CD8-positive, alpha-beta memory T cell (primary cell): ENCODE measurements around the gene SH2B2. TPM values are rescaled to one million over a fixed set of nuclear protein-coding genes. Genes with fewer than 3 reads are reported as not detected.

Source experiments
- CTCF ChIA-PET: fragments of 350-600 bp; sonication (Branson Sonifier 250); formaldehyde crosslinking; loops from one replicate; lab custom pipeline; 2021; ENCODE audit warnings: antibody characterized with exemption; lab: Charles Lee
- POLR2A ChIA-PET: fragments of 350-600 bp; sonication (Branson Sonifier 250); formaldehyde crosslinking; loops from one replicate; lab custom pipeline; 2021; ENCODE audit warnings: antibody characterized with exemption; lab: Charles Lee
- DNase-seq, 5 donors: peaks; one replicate each; pipeline versions ENCODE4 v3.0.0 to v3.0.0-alpha.2; 2020 to 2022; ENCODE audit warnings: mixed read lengths in 1 of 5
- H3K27ac ChIP-seq: one replicate; pipeline ENCODE4 v1.7.0; 2013; ENCODE audit warnings: low read depth, mild to moderate bottlenecking, low read length, moderate library complexity
- H3K27me3 ChIP-seq: 2 replicates; pipeline ENCODE4 v1.7.0; 2013; ENCODE audit warnings: low read length, mild to moderate bottlenecking; ENCODE audit not compliant: insufficient read depth, poor library complexity, severe bottlenecking
- H3K36me3 ChIP-seq: 2 replicates; pipeline ENCODE4 v1.7.0; 2013; ENCODE audit warnings: mild to moderate bottlenecking, low read length, moderate library complexity; ENCODE audit not compliant: insufficient read depth
- H3K4me1 ChIP-seq: 2 replicates; pipeline ENCODE4 v1.7.0; 2013; ENCODE audit warnings: mild to moderate bottlenecking, low read length, moderate library complexity; ENCODE audit not compliant: insufficient read depth
- H3K4me3 ChIP-seq: 2 replicates; pipeline ENCODE4 v1.7.0; 2013; ENCODE audit warnings: mild to moderate bottlenecking, low read length
- H3K9me3 ChIP-seq: 2 replicates; pipeline ENCODE4 v1.7.0; 2013; ENCODE audit warnings: mild to moderate bottlenecking, low read length
- H3K27ac Mint-ChIP-seq, 8 donors: one replicate each; pipeline ENCODE4 v1.8.0; 2020 to 2021; ENCODE audit warnings: mixed read lengths in 8 of 8, mild to moderate bottlenecking in 6 of 8, inconsistent platforms in 3 of 8, moderate library complexity in 3 of 8
- H3K27me3 Mint-ChIP-seq, 2 donors: one replicate each; pipeline ENCODE4 v1.8.0; 2020 to 2021; ENCODE audit warnings: mixed read lengths in 2 of 2, mild to moderate bottlenecking in 1 of 2, moderate library complexity in 1 of 2
- H3K36me3 Mint-ChIP-seq, 3 donors: one replicate each; pipeline ENCODE4 v1.8.0; 2020 to 2021; ENCODE audit warnings: mixed read lengths in 3 of 3, inconsistent platforms in 1 of 3, mild to moderate bottlenecking in 1 of 3
- H3K4me1 Mint-ChIP-seq, 3 donors: one replicate each; pipeline ENCODE4 v1.8.0; 2020 to 2021; ENCODE audit warnings: mixed read lengths in 3 of 3, inconsistent platforms in 1 of 3, mild to moderate bottlenecking in 1 of 3
- H3K4me3 Mint-ChIP-seq, 7 donors: one replicate each; pipeline ENCODE4 v1.8.0; 2020 to 2021; ENCODE audit warnings: mixed read lengths in 7 of 7, mild to moderate bottlenecking in 6 of 7, moderate library complexity in 4 of 7, inconsistent platforms in 2 of 7
- H3K9me3 Mint-ChIP-seq, 5 donors: one replicate each; pipeline ENCODE4 v1.8.0; 2020 to 2022; ENCODE audit warnings: mixed read lengths in 5 of 5, mild to moderate bottlenecking in 3 of 5, moderate library complexity in 2 of 5, inconsistent platforms in 1 of 5
- polyA plus RNA-seq: library from polyadenylated mRNA; unstranded; fragments of 300-500 nt; fragmentation: Illumina TruSeq; gene quantifications from one replicate; pipeline ENCODE4 v1.2.3, GENCODE V29; 2021
- total RNA-seq, 2 experiments: library from RNA; stranded (reverse); gene quantifications; one replicate each; pipeline ENCODE4 v1.2.3, GENCODE V29; 2021

The SH2B2 gene
- total and polyA plus RNA-seq, 3 experiments from 2014 or later: 1.5 to 1.8 (median 1.8) TPM

GRCh38 chr7:102303669-102304422 is 17.2 kb downstream of the SH2B2 start:
- CTCF ChIA-PET: interaction anchor here (1.4 kb wide), 1 partner anchor 25 kb away, joined by 3 read pairs; no protein-coding TSS in a partner anchor
- POLR2A ChIA-PET: no interaction called here
- DNase-seq: no peak
- peaks cover 15% of the 10 kb centered on the region for H3K4me1 ChIP-seq
- peaks cover 16 to 25% (median 17%) of the 10 kb centered on the region in 3 donors for H3K4me1 Mint-ChIP-seq
- no peak overlapping the region for H3K4me3 ChIP-seq
- no peaks in the 10 kb centered on the region for H3K9me3 Mint-ChIP-seq
- no peaks in the 10 kb centered on the region for H3K27me3 ChIP-seq
- no peak overlapping the region for H3K4me3 Mint-ChIP-seq
- no peak overlapping the region for H3K27ac ChIP-seq
- H3K36me3 ChIP-seq: no peaks in the 10 kb centered on the region
- no peaks in the 10 kb centered on the region for H3K9me3 ChIP-seq
- no peaks in the 10 kb centered on the region for H3K36me3 Mint-ChIP-seq
- H3K27ac Mint-ChIP-seq: peak overlapping the region in 2 of 8 donors; percentile 47 to 66
- H3K27me3 Mint-ChIP-seq: peaks cover 0 to 1% of the 10 kb centered on the region in 2 donors

GRCh38 chr7:102304668-102305067 is 18.0 kb downstream of the SH2B2 start:
- H3K4me1 ChIP-seq: peaks cover 15% of the 10 kb centered on the region
- H3K4me3 ChIP-seq: no peak overlapping the region
- Mint-ChIP-seq H3K9me3 (no peaks in the 10 kb centered on the region), H3K36me3 (no peaks in the 10 kb centered on the region), H3K4me1 (peaks cover 16 to 25% (median 17%) of the 10 kb centered on the region in 3 donors), H3K27ac (peak overlapping the region in 2 of 8 donors; percentile 19 to 66), H3K4me3 (no peak overlapping the region), H3K27me3 (peaks cover 0 to 1% of the 10 kb centered on the region in 2 donors)
- no peak overlapping the region for H3K27ac ChIP-seq
- POLR2A ChIA-PET: no interaction called here
- no peaks in the 10 kb centered on the region for H3K36me3 ChIP-seq
- CTCF ChIA-PET: interaction anchor here (1.4 kb wide), 1 partner anchor 26 kb away, joined by 3 read pairs; no protein-coding TSS in a partner anchor
- H3K9me3 ChIP-seq: no peaks in the 10 kb centered on the region
- no peaks in the 10 kb centered on the region for H3K27me3 ChIP-seq
- no peak for DNase-seq

- no peaks in the 10 kb centered on the region for H3K9me3 Mint-ChIP-seq
- Histone ChIP-seq H3K9me3 (no peaks in the 10 kb centered on the region), H3K27ac (no peak overlapping the region), H3K36me3 (no peaks in the 10 kb centered on the region), H3K4me1 (peaks cover 15% of the 10 kb centered on the region), H3K4me3 (no peak overlapping the region), H3K27me3 (no peaks in the 10 kb centered on the region)
- peak overlapping the region in 7 of 8 donors; percentile 65 to 95 (median 89) for H3K27ac Mint-ChIP-seq
- H3K4me3 Mint-ChIP-seq: peak overlapping the region; percentile 11 to 79 (median 59)
- peaks cover 0 to 1% of the 10 kb centered on the region in 2 donors for H3K27me3 Mint-ChIP-seq
- ChIA-PET POLR2A (no interaction called here), CTCF (no interaction called here)
- H3K4me1 Mint-ChIP-seq: peaks cover 16 to 25% (median 17%) of the 10 kb centered on the region in 3 donors
- H3K36me3 Mint-ChIP-seq: no peaks in the 10 kb centered on the region
- no peak for DNase-seq
Measured at GRCh38 chr7:102305414-102306268, 19.0 kb downstream of the SH2B2 start.

GRCh38 chr7:102306916-102307677 is 20.4 kb downstream of the SH2B2 start:
- no peaks in the 10 kb centered on the region for H3K9me3 ChIP-seq
- H3K36me3 ChIP-seq: no peaks in the 10 kb centered on the region
- ChIA-PET CTCF (no interaction called here), POLR2A (interaction anchor here (0.6 kb wide), 1 partner anchor 18 kb away, joined by 4 read pairs; no protein-coding TSS in a partner anchor)
- H3K36me3 Mint-ChIP-seq: no peaks in the 10 kb centered on the region
- H3K9me3 Mint-ChIP-seq: no peaks in the 10 kb centered on the region
- no peak overlapping the region for H3K27ac ChIP-seq
- peak in 1 of 5 donors; percentile 36 for DNase-seq
- no peaks in the 10 kb centered on the region for H3K27me3 ChIP-seq
- H3K27me3 Mint-ChIP-seq: peaks cover 0 to 1% of the 10 kb centered on the region in 2 donors
- peaks cover 16 to 25% (median 17%) of the 10 kb centered on the region in 3 donors for H3K4me1 Mint-ChIP-seq
- peak overlapping the region in 4 of 8 donors; percentile 24 to 72 (median 58) for H3K27ac Mint-ChIP-seq
- H3K4me3 Mint-ChIP-seq: peak overlapping the region in 5 of 7 donors; percentile 39 to 59 (median 46)
- H3K4me3 ChIP-seq: no peak overlapping the region
- peaks cover 15% of the 10 kb centered on the region for H3K4me1 ChIP-seq

- no peak for DNase-seq
- peaks cover 10 to 17% (median 16%) of the 10 kb centered on the region in 3 donors for H3K4me1 Mint-ChIP-seq
- ChIA-PET CTCF (interaction anchor here (1.3 to 1.6 kb wide), 2 partner anchors 15 to 79 kb away, joined by 3 read pairs; no protein-coding TSS in a partner anchor), POLR2A (no interaction called here)
- H3K27me3 Mint-ChIP-seq: no peaks in the 10 kb centered on the region
- Histone ChIP-seq H3K4me1 (peaks cover 15% of the 10 kb centered on the region), H3K27me3 (no peaks in the 10 kb centered on the region), H3K4me3 (no peak overlapping the region), H3K36me3 (no peaks in the 10 kb centered on the region), H3K27ac (no peak overlapping the region), H3K9me3 (no peaks in the 10 kb centered on the region)
- H3K27ac Mint-ChIP-seq: no peak overlapping the region
- no peaks in the 10 kb centered on the region for H3K9me3 Mint-ChIP-seq
- no peak overlapping the region for H3K4me3 Mint-ChIP-seq
- H3K36me3 Mint-ChIP-seq: no peaks in the 10 kb centered on the region
Measured at GRCh38 chr7:102310414-102310815, 23.7 kb downstream of the SH2B2 start.

GRCh38 chr7:102312317-102312716 is 25.6 kb downstream of the SH2B2 start:
- H3K9me3 Mint-ChIP-seq: no peaks in the 10 kb centered on the region

GRCh38 chr7:102313997-102314780 is 27.5 kb downstream of the SH2B2 start:
- H3K4me1 Mint-ChIP-seq: no peaks in the 10 kb centered on the region
- DNase-seq: peak in 1 of 5 donors; percentile 26
- H3K27ac ChIP-seq: no peak overlapping the region
- no peaks in the 10 kb centered on the region for H3K27me3 ChIP-seq
- H3K4me3 Mint-ChIP-seq: no peak overlapping the region
- peak overlapping the region in 1 of 8 donors; percentile 81 for H3K27ac Mint-ChIP-seq
- ChIA-PET CTCF (no interaction called here), POLR2A (no interaction called here)
- no peaks in the 10 kb centered on the region for H3K36me3 ChIP-seq
- no peaks in the 10 kb centered on the region for H3K9me3 ChIP-seq
- no peaks in the 10 kb centered on the region for H3K36me3 Mint-ChIP-seq
- no peaks in the 10 kb centered on the region for H3K4me1 ChIP-seq
- no peaks in the 10 kb centered on the region for H3K9me3 Mint-ChIP-seq
- no peak overlapping the region for H3K4me3 ChIP-seq
- no peaks in the 10 kb centered on the region for H3K27me3 Mint-ChIP-seq

More at GRCh38 chr7:102312317-102312716, 25.6 kb downstream of the SH2B2 start:
- Histone ChIP-seq H3K27ac (no peak overlapping the region), H3K9me3 (no peaks in the 10 kb centered on the region), H3K27me3 (no peaks in the 10 kb centered on the region), H3K4me3 (no peak overlapping the region), H3K4me1 (peaks cover 2% of the 10 kb centered on the region), H3K36me3 (no peaks in the 10 kb centered on the region)
- POLR2A ChIA-PET: no interaction called here
- Mint-ChIP-seq H3K27me3 (no peaks in the 10 kb centered on the region), H3K36me3 (no peaks in the 10 kb centered on the region), H3K4me1 (peaks cover 2 to 3% (median 2%) of the 10 kb centered on the region in 3 donors), H3K27ac (peak overlapping the region in 1 of 8 donors; percentile 54), H3K4me3 (no peak overlapping the region)
- DNase-seq: no peak
- CTCF ChIA-PET: no interaction called here
